Stimulated activated CD4-positive, alpha-beta T cell treated with anti-CD3 and anti-CD28 coated beads, Interleukin-12 subunit alpha, Interleukin-12 subunit beta, amount 100 ng/mL, for 24 hours (primary cell): ENCODE measurements around the gene MTG2.

Source experiments
- DNase-seq, 2 experiments: peaks; one replicate each; pipeline ENCODE4 v3.0.0-alpha.2; 2020; ENCODE audit warnings: low read depth in 2 of 2

MTG2 gene

GRCh38 chr20:62203378-62204030 lies 20.7 kb downstream of the MTG2 start:
- DNase-seq: no peak

DNA sequence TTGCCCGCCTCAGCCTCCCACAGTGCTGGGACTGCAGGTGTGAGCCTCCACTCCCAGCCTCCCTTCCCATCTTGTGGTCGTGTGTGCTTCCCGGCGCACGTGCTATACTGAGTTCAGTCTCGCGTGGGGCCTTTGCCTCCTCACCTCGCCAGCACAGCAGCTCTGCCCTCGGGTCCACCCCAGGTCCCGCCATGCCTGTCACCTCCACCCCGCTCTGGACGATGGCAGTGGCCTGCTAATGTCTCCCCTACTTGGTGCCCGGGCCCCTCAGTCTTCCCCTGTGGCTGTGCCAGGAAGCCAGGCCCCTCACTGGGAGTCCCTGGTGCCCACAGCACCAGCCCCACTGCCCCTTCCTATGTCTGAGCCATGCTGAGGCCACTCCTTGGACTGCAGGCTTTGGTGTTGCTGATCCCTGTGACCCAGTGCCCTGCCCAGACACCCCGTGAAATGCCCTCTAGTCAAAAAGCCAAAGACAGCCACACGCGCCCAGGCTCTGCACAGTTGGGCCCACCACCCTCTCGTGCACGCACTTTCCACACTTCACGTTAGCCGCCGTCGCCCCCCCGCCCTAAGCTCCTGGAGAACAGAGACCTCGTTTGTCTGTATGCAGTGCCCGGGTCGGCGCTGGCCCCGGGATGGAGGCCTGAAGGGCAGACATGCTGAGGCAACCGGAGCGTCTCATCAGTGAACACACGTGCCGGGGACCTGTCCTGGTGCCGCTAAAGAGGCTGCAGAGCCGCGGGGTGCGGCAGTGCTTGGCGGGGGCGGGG lies 23.0 kb downstream of the MTG2 start:
- DNase-seq: no peak

DNA sequence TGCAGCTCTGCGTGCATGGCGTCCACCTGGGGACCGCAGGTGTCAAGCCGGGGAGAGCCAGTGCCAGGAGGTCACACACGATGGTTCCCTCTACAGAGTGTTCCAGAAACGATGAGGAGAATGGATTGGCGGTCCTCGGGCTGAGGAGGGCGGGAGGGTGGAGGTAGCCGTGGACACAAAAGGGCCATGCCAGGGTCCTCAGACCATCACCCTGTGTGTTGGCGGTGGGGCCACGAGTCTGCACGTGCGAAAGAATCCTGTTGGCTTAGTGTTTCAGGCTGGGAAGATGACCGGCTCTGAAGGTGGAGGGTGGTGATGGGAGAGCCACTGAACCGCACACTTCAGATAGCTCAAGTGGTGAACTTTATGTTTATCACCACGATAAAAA lies 23.6 kb downstream of the MTG2 start:
- DNase-seq: no peak

DNA sequence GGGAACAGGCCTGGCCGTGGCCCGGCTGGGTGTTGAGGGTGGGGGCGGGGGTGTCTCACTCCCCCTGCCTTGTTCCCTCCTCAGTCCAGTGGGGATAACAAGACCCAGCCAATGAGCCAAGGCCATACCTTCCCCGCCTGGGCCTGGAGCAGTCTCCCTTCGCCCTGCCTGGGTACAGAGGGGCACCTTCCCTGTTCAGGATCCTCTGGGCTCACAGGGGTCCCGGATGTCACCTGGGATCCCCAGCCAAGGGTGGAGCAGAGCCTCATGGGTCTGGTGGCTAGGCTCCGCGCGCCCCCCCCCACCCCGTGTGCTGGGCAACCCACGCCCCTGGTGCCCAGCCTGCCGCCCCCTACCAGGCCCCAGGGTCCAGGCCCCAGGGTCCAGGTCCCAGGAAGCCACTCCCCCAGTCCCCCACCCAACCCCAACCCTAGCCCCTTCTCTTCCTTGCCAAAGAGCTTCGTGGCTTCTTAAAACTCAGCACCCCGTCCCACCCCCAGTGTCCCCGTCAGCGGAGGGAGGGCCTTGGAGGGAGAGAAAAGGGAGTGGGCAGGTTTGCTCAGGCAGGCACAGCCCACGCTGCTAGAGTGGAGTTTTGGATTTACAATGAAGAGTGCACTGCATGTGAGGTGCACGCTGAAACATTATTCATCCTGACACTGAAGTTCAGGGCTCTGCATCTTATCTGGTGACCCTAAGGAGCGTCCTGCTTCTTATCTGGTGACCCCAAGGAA lies 25.4 kb downstream of the MTG2 start:
- no peak for DNase-seq

GRCh38 chr20:62208795-62209755 lies 26.2 kb downstream of the MTG2 start:
- DNase-seq: no peak

GRCh38 chr20:62209850-62210495 lies 27.1 kb downstream of the MTG2 start:
- no peak for DNase-seq

DNA sequence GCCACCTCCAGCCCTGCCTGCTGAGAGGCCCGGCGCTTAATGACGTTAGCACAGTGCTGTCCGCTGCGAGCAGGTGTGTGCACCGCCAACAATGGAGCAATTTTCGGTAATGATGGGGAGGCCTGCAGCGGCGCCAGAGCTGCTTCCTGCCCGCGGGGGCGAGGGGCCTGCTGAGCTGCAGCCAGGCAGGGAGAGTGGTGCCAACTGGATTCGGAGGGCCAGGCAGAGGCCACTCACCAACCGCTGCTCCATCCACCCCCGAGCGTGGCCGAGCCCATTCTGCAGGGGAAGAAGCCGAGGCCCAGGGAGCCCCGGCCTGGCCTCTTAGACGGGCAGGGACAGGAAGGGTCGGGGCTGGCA lies 27.6 kb downstream of the MTG2 start:
- no peak for DNase-seq

- DNase-seq: no peak
These were observed 28.4 kb downstream of the MTG2 start for GRCh38 chr20:62211216-62211615.

- no peak for DNase-seq
These were observed 29.0 kb downstream of the MTG2 start for GRCh38 chr20:62211769-62212288.

- no peak for DNase-seq
These were observed 29.5 kb downstream of the MTG2 start for GRCh38 chr20:62212299-62212698.

DNA sequence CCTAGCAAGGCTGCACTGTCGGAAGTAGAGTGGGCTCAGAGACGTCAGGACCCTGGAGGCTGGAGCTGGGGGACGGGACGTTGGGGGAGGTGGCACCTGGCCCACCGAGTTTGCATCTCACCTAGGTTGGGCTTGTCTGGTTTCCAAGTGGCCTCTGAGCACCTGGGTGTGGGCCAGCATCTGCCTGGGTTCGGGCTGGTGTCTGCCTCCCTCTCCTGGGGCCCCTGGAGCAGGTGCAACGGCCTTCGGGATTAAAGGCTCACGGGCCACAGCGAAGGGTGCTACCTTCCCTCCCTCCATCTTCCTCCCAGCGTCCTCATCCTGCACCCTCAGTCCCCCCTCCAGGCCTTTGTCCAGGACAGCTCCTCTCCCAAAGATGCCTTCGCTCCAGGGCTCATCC lies 31.2 kb downstream of the MTG2 start:
- DNase-seq: no peak

GRCh38 chr20:62215020-62215990 lies 32.5 kb downstream of the MTG2 start:
- DNase-seq: no peak

DNA sequence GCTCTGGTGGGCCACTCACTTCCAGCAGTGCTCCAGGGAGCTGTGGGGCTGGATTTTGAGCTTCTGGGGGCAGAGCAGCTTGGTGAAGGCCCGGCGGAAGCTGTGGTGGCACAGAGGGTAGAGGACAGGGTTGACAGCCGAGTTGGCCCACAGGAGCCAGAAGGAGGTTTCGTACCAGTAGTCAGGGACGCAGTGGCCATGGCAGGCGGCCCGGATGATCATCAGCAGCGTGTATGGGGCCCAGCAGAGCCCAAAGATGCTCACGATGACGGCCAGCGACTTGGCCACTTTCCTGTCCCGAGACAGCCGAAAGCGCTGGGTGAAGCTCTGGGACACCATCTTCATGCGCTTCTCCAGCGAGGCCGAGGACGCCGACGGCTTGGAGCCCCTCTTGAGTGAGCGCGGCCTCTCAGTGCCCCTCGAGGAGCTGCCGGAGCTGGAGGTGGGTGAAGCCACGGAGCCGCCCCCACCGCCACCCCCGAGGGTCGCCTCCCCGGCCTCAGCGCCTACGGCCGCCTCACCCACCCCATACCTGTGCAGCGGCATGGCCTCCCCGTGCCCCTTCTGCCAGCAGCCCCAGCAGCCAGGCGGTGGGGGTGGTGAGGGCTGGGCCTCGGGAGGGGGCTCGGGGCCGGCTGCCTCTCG lies 33.3 kb downstream of the MTG2 start:
- DNase-seq: no peak

- DNase-seq: no peak
These were observed 34.1 kb downstream of the MTG2 start for GRCh38 chr20:62216636-62217566.

DNA sequence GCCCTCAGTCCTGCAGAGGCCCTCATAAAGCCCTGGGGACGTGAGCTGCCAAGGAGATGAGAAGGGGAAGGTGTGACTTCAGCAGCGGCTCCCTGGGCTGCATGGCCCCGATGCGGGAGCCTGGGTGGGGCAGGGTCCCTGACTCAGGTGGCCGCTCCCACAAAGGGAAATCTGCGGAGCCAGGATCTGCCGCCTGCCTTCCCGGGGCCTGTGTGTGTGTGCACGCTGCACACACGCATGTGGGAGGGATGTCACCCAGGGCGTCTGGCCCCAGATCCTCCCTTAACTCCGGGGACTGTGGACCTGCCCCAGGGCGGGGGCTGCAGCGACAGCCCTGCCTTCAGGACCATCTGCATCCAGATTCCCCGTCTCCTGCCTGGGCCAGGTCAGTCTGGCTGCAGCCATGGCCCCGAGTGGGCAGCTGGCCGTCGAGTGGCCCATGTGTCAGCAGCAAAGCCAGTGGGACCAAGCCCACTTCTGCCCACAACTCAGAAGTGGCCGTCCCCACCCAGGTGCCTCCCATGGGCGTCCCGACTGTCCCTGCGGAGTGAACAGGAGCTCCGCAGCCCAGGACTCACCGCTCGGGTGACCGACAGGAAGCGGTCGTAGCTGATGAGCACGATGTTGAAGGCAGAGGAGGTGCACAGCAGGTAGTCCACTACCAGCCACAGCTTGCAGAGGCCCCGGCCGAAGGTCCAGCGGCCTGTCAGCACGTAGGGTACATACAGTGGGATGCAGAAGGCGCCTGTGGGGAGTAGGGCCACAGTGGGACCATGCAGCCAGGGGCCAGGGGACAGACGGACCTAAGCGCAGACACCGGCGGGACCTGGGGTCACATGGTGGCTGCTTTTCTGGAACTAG lies 35.3 kb downstream of the MTG2 start:
- DNase-seq: no peak

DNA sequence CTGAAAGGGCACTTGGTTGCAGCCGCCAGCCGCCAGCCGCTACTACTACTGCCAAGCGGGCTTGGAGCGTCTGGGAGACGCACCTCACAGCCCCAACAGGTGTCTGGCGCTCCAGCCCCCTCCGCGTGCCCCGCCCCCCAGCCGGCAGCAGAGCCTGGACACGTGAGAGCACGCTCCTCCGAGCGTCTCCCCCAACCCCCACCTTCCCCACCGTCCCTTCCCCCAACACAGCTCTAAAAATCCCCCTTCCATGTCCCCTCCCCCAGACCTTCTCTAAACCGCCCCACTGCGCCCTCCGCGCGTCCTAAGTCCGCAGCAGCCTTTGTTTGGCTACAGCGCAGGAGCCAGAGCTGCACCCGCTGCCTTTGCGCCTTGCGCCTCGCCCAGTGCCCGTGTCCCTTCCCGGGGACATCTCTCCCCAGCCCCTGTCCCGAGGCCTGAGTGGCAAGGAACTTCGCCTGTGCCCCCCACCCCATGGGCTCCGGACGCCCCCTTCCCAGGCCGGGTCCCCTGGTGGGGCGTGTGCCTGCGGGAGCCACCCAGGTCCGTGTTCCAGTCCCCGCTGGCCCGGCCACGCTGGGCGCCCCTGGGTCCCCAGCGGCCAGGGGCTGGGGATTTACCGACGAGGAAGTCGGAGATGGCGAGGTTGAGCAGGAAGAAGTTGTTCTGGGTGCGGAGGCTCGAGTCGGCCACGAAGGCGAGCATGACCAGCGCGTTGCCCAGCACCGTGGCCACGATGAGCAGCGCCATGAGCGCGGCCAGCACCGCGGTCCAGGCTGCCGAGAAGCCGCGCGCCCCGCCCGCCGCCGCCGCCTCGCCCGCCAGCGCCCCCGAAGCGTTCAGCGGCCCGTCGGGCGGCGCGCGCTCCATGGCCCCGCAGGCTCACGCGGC lies 36.5 kb downstream of the MTG2 start:
- no peak for DNase-seq
